ENCODE data around the gene TCF19. TPM values are rescaled to one million over a fixed set of nuclear protein-coding genes. Genes with fewer than 3 reads are reported as not detected.
A peak's percentile ranks its signal among the peaks of the same experiment; 100 is the strongest.

TCF19 gene
- total RNA-seq, 3 donors from 2014 or later, result 5.3 to 13.2 (median 7.3) TPM

DNA sequence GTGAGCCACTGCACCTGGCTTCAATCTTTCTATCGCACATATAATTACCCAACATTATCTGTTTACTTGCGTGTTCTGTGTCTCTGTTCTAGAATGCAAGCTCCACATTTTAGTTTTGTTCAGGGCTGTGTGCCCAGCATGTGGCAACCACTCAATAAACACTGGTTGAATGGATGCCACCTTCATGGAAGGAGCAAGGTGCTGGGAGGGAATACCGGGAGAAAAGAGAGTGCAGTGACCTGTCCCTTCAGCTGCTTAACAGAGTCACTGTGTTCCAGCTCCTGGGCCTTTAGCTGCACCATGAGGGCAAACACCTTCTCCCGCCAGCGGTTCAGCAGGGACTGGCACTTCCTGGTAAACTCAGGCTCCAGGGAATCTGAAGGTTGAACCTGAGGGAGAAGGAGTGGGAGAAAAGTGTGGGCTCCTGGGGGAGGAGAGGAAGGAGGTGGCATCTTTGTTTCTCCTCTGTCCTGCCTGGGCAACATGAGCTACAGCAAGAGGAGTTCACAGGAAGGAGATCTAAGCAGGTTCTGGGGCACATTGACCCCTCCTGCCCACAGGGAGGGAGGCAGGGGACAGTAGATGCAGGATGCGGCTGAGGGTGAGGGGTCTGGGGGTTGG lies 8.5 kb upstream of the TCF19 start:
- H3K4me3 ChIP-seq, result no peak overlapping the region
- TF ChIP-seq, protein P1, sequence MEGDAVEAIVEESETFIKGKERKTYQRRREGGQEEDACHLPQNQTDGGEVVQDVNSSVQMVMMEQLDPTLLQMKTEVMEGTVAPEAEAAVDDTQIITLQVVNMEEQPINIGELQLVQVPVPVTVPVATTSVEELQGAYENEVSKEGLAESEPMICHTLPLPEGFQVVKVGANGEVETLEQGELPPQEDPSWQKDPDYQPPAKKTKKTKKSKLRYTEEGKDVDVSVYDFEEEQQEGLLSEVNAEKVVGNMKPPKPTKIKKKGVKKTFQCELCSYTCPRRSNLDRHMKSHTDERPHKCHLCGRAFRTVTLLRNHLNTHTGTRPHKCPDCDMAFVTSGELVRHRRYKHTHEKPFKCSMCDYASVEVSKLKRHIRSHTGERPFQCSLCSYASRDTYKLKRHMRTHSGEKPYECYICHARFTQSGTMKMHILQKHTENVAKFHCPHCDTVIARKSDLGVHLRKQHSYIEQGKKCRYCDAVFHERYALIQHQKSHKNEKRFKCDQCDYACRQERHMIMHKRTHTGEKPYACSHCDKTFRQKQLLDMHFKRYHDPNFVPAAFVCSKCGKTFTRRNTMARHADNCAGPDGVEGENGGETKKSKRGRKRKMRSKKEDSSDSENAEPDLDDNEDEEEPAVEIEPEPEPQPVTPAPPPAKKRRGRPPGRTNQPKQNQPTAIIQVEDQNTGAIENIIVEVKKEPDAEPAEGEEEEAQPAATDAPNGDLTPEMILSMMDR (IDR thresholded peaks at IDR 0.05), result no peak
- H3K36me3 ChIP-seq (ENCODE audit: low read depth), result no peaks in the 10 kb centered on the region
- peaks cover 7% of the 10 kb centered on the region for H3K4me1 ChIP-seq (ENCODE audit: low read depth)
- H3K9me3 ChIP-seq, result no peaks in the 10 kb centered on the region
- DNase-seq, result no peak
- intact Hi-C loops (cut with DNase I, micrococcal nuclease), result no loop called here
- no peak for ATAC-seq

DNA sequence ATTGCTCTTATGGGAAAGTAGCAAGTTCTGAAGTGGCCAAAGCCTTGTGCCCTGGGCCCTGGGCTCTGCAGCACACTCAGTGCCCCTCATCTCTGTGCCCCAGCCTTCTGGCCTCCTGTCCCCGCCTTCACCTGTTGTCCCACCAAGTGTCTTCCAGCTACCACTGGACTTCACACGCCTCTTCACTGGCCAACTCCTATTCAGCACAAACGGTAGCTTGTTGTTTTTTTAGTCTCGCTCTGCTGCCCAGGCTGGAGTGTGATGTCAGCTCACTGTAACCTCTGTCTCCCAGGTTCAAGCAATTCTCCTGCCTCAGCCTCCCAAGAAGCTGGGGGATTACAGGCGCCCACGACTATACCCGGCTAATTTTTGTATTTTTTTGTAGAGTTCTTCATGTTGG lies 5.6 kb upstream of the TCF19 start:
- H3K9me3 ChIP-seq, result no peaks in the 10 kb centered on the region
- no peaks in the 10 kb centered on the region for H3K36me3 ChIP-seq (ENCODE audit: low read depth)
- intact Hi-C loops (cut with DNase I, micrococcal nuclease), result no loop called here

DNA sequence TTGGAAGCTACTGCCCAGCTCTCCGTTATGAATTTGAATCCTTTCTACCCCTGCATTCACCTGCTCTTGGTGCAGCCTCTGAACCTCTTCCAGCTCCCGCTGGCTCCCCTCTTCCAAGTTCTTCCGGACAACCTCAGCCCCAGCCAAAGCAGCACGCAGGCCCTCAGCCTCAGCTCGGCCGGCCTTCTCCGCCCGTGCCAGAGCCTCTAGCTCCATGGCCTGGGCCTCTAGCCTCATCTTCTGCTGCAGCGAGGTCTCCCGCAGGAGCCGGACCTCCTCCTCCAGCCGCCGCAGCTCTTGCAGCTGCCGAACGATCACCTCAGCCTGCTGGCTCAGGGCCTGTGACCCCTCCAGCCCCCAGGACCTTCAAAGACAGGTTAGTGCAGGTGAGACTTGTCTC lies 4.0 kb upstream of the TCF19 start:
- Histone ChIP-seq H3K4me3 (no peak overlapping the region), H3K9me3 (no peaks in the 10 kb centered on the region), H3K36me3 (ENCODE audit: low read depth) (no peaks in the 10 kb centered on the region), H3K4me1 (ENCODE audit: low read depth) (peaks cover 14% of the 10 kb centered on the region)
- TF ChIP-seq, protein P1 (IDR thresholded peaks at IDR 0.05), result no peak
- intact Hi-C loops (cut with DNase I, micrococcal nuclease), result no loop called here
- DNase-seq, result no peak
- ATAC-seq, result no peak

More for the DNA sequence above, 5.6 kb upstream of the TCF19 start:
- TF ChIP-seq, protein P1 (IDR thresholded peaks at IDR 0.05), result no peak
- ATAC-seq, result no peak
- H3K4me3 ChIP-seq, result no peak overlapping the region
- DNase-seq, result no peak
- peaks cover 6% of the 10 kb centered on the region for H3K4me1 ChIP-seq (ENCODE audit: low read depth)

DNA sequence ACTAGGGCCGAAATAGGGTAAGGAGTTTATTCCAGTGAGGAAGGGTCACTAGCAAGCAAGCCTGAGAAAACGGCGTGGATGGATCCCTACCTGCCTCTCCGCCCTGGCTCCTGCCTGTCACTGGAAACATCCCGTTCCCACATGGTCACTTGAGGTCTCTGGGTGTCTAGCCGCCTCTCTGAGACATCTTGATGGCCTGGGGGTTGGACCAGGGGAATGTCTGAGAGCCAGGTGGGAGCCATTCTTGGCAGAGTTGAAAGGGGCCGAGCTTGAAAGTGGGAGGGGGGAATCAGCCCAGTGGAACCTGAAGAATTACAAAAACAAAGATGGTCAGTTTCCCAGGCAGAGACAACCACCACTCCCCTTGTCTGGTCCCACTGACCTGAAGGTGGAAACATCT lies 1.7 kb upstream of the TCF19 start:
- H3K4me1 ChIP-seq (ENCODE audit: low read depth), result peaks cover 17% of the 10 kb centered on the region
- H3K4me3 ChIP-seq, result no peak overlapping the region
- no peak for ATAC-seq
- no peak for DNase-seq
- intact Hi-C loops (cut with DNase I, micrococcal nuclease), result no loop called here
- TF ChIP-seq, protein P1 (IDR thresholded peaks at IDR 0.05), result no peak
- no peaks in the 10 kb centered on the region for H3K9me3 ChIP-seq
- H3K36me3 ChIP-seq (ENCODE audit: low read depth), result no peaks in the 10 kb centered on the region

DNA sequence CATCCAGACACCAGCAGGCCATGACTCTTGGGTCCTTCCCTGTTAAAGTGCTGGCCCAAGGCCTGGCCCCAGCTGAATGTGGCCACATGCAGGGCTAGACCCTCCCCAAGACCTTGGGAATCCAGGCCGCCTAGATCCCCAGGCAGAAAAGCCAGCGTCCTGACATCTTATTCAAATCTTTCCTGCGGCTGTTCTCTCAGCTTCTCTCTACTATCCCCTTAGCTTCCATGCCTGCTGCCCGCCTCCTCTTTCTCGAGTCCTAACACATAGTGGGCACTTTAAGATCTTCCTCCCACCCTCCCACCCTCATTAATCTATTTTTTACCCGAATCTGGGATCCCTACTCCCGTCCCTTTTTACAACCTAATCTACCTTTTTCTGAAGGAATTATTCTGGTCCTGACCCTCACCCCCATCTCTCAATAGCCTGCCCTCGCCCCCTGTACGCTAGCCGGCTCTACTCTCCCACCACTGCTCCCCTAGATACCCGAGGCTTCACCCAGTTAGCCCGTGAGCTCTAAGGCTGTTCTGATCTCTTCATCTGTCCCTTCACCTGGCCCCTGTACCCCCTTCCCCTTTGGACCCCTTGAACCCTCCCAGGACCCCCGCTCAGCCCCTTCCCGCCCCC lies 763 bp upstream of the TCF19 start, which contains the start of gene CCHCR1:
TSS of gene CCHCR1 (minus strand) at position 290 of the 627 bp plus-strand sequence. CDS start at position 88, 202 bp downstream.
- ATAC-seq (peak; percentile 35), DNase-seq (no peak)
- Histone ChIP-seq H3K4me1 (ENCODE audit: low read depth) (peaks cover 17% of the 10 kb centered on the region), H3K9me3 (no peaks in the 10 kb centered on the region), H3K4me3 (peak within 1 kb of the TSS; percentile 3), H3K36me3 (ENCODE audit: low read depth) (no peaks in the 10 kb centered on the region)
- TF ChIP-seq, protein P1 (IDR thresholded peaks at IDR 0.05), result no peak
- intact Hi-C loops (cut with DNase I, micrococcal nuclease), result no loop called here

All from mucosa of descending colon (tissue), 3 donors.